ENCODE measurements around the gene ARVCF. TPM values are rescaled to one million over a fixed set of nuclear protein-coding genes. Genes with fewer than 3 reads are reported as not detected.

ARVCF gene
- total and polyA plus RNA-seq, 9 of the 15 experiments (the other 6 are each of a cell fraction or from before 2014, with no cell fraction given): 0.03 to 97.4 (median 15.6) TPM

DNA sequence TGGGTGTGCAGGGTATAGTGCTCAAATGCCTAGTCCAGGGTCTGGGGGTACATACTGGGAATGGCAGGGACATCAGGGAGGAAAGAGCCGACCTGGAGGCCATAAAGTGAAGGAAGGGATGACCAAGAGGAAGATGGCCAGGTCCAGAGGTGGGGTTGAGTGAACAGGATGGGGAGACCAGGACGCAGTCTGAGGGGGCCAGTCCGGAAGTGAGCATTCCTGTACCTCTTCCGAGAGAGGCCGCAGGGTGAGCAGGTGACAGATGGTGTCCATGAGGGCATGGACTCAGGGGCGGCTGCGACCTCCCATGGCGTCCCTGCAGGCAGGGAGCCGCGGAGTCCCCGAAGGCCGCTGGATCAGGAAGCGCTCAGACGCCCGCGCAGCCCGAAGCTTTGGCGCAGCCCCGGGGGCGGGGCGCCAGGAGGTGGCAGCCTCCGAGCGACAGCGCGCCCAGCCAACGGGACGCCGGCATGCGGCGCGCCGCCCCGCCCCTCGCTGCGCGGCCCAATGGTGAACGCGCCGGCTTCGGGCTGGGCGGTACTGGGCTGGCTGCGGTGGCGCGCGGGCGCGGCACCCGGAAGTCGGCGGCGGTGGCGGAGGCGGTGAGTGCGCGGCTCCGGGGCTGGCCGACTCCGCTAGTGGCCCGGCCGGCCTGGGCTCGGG, 4.0 kb upstream of the ARVCF start, which contains the start of gene TANGO2 (continued):
- TF ChIP-seq BHLHE40 (IDR thresholded peaks at IDR 0.05; ENCODE audit: low read length): 0 out of 2 replicates have a peak, but pooled peaks have one; percentile 8
- no peak for TF ChIP-seq LEF1 (IDR thresholded peaks at IDR 0.05)
- TF ChIP-seq CHD2 (IDR thresholded peaks at IDR 0.05; ENCODE audit: low read depth, low read length): peak; percentile 92
- TF ChIP-seq, protein P1, sequence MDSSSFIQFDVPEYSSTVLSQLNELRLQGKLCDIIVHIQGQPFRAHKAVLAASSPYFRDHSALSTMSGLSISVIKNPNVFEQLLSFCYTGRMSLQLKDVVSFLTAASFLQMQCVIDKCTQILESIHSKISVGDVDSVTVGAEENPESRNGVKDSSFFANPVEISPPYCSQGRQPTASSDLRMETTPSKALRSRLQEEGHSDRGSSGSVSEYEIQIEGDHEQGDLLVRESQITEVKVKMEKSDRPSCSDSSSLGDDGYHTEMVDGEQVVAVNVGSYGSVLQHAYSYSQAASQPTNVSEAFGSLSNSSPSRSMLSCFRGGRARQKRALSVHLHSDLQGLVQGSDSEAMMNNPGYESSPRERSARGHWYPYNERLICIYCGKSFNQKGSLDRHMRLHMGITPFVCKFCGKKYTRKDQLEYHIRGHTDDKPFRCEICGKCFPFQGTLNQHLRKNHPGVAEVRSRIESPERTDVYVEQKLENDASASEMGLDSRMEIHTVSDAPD (CRISPR knock-in tag; IDR thresholded peaks at IDR 0.05): no peak
- no peak for TF ChIP-seq ZNF3 (CRISPR knock-in tag; IDR thresholded peaks at IDR 0.05)
- peak; percentile 54; the same call in 1 of the 2 replicates for TF ChIP-seq ZNF165 (CRISPR knock-in tag; IDR thresholded peaks at IDR 0.05; ENCODE audit: borderline replicate concordance)
- TF ChIP-seq SIN3B (IDR thresholded peaks at IDR 0.05; ENCODE audit: low read depth): no peak
- TF ChIP-seq SNIP1 (IDR thresholded peaks at IDR 0.05; ENCODE audit: low read depth): no peak
- 0 out of 2 replicates have a peak, but pooled peaks have one; percentile 22 for TF ChIP-seq JUN (IDR thresholded peaks at IDR 0.05; ENCODE audit: borderline replicate concordance, low read depth, low read length)
- no peak for TF ChIP-seq JUN (CRISPR knock-in tag; IDR thresholded peaks at IDR 0.05; ENCODE audit: borderline replicate concordance)
- peak in 1 of 2 experiments; percentile 5; a peak in 1 of 4 replicates for TF ChIP-seq SIX5 (IDR thresholded peaks at IDR 0.05; ENCODE audit: borderline replicate concordance in 1 of 2, insufficient read depth in 1 of 2, low read depth in 1 of 2, low read length in 2 of 2)
- peak; percentile 47 for TF ChIP-seq POU5F1 (IDR thresholded peaks at IDR 0.05; ENCODE audit: borderline replicate concordance, low read depth, low read length, partially characterized antibody)
- no peak; the same call in 1 of the 2 replicates for TF ChIP-seq SMAD2 (IDR thresholded peaks at IDR 0.05; ENCODE audit: low read depth, low read length)
- TF ChIP-seq, protein P2, sequence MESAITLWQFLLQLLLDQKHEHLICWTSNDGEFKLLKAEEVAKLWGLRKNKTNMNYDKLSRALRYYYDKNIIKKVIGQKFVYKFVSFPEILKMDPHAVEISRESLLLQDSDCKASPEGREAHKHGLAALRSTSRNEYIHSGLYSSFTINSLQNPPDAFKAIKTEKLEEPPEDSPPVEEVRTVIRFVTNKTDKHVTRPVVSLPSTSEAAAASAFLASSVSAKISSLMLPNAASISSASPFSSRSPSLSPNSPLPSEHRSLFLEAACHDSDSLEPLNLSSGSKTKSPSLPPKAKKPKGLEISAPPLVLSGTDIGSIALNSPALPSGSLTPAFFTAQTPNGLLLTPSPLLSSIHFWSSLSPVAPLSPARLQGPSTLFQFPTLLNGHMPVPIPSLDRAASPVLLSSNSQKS (CRISPR knock-in tag; IDR thresholded peaks at IDR 0.05): no peak
- TF ChIP-seq ATF7 (IDR thresholded peaks at IDR 0.05): no peak
- TF ChIP-seq TSC22D4 (tag; IDR thresholded peaks at IDR 0.05): peak; percentile 84; the same call in 1 of the 2 replicates
- TF ChIP-seq CTCF (IDR thresholded peaks at IDR 0.05 in 2 of 3, conservative IDR thresholded peaks at IDR 0.05 in 1 of 3; ENCODE audit: insufficient read depth in 2 of 3, low read depth in 1 of 3, low read length in 3 of 3): peak in 2 of 3 experiments; percentile 24 to 26; a peak in 3 of 6 replicates
- no peak for TF ChIP-seq ZNF175 (CRISPR knock-in tag; IDR thresholded peaks at IDR 0.05; ENCODE audit: low read depth)
- TF ChIP-seq ARID3A (IDR thresholded peaks at IDR 0.05; ENCODE audit: borderline replicate concordance, low read depth, low read length): peak; percentile 44; the same call in 1 of the 2 replicates
- TF ChIP-seq FOXA1 (IDR thresholded peaks at IDR 0.05; ENCODE audit: borderline replicate concordance): no peak
- no peak for TF ChIP-seq ZNF408 (CRISPR knock-in tag; IDR thresholded peaks at IDR 0.05; ENCODE audit: low read depth)
- peak; percentile 76 for TF ChIP-seq RBBP5 (IDR thresholded peaks at IDR 0.05; ENCODE audit: borderline replicate concordance, insufficient read depth, low read length, poor library complexity, severe bottlenecking)

All from K562 (cell line).